AG04450 (cell line): ENCODE data around the gene FBXW7. TPM values are rescaled to one million over a fixed set of nuclear protein-coding genes. Genes with fewer than 3 reads are reported as not detected.
"Not testable (repeated sequence)": the region's sequence is repeated elsewhere in the genome, so short reads cannot be mapped to it uniquely, and the experiment has no call there.

Source experiments
- CTCF ChIA-PET: fragments of 300-600, 350-600 bp; formaldehyde crosslinking; extraction: SDS; loops from one replicate; lab custom pipeline; 2022; ENCODE audit warnings: antibody characterized with exemption, inconsistent platforms; lab: Charles Lee
- POLR2A ChIA-PET: fragments of 350-600 bp; formaldehyde crosslinking; extraction: SDS; loops from one replicate; lab custom pipeline; 2021; ENCODE audit warnings: antibody characterized with exemption, inconsistent platforms; lab: Yijun Ruan, JAX
- DNase-seq: peaks from one replicate; pipeline ENCODE4 v3.0.0-alpha.2; 2011; ENCODE audit warnings: low read depth, low spot score
- H3K27ac ChIP-seq: one replicate; pipeline ENCODE4 v1.5.1; 2012; ENCODE audit warnings: low read depth, low read length, control low read depth
- H3K27me3 ChIP-seq: one replicate; pipeline ENCODE4 v1.6.0; 2012; ENCODE audit warnings: low read length; ENCODE audit not compliant: control insufficient read depth, insufficient read depth
- H3K4me3 ChIP-seq: 2 replicates; pipeline ENCODE4 v1.5.1; 2011; ENCODE audit warnings: mild to moderate bottlenecking, low read depth, low read length, control low read depth
- H3K9me3 ChIP-seq: 2 replicates; pipeline ENCODE4 v1.5.1; 2012; ENCODE audit warnings: low read length; ENCODE audit not compliant: control insufficient read depth, insufficient read depth
- polyA plus RNA-seq: library from polyadenylated mRNA; depleted of rRNA; stranded (reverse); fragments of >200 nt; gene quantifications from 2 replicates; pipeline ENCODE4 v1.2.3, GENCODE V29; 2011
- TF ChIP-seq, protein P1 (sequence below): IDR thresholded peaks from 2 replicates; pipeline ENCODE4 v1.5.1; 2011; ENCODE audit warnings: low read depth, low read length, control low read depth, inconsistent platforms

The FBXW7 gene
- polyA plus RNA-seq, 1 experiment: 16.3 TPM

DNA sequence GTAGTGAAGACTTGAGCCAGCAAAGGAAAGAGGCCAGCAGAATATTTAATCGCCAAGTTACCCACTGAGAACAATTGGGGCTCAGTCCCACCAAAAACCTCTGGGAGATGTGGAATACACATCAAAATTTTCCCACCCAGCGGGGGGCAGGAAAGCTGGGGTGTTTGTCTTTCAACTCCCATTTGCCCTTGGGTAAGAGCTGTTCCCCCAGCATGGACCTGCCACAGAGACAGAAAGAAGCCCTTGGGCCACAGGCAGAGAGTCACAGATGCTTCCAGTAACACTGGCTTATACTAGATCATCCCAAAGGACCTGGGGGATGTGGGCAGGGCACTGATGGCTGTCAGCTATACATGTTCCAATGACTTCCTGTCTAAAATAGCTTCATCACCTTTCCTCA is 18.9 kb upstream of the FBXW7 start:
- no peak for DNase-seq
- H3K4me3 ChIP-seq: no peak overlapping the region
- no peak overlapping the region for H3K27ac ChIP-seq
- ChIA-PET POLR2A (no interaction called here), CTCF (interaction anchor here (0.6 to 0.7 kb wide), 2 partner anchors 23 to 52 kb away, joined by 3 to 4 read pairs; no protein-coding TSS in a partner anchor)
- H3K27me3 ChIP-seq: peaks cover 2% of the 10 kb centered on the region
- TF ChIP-seq, protein P1, sequence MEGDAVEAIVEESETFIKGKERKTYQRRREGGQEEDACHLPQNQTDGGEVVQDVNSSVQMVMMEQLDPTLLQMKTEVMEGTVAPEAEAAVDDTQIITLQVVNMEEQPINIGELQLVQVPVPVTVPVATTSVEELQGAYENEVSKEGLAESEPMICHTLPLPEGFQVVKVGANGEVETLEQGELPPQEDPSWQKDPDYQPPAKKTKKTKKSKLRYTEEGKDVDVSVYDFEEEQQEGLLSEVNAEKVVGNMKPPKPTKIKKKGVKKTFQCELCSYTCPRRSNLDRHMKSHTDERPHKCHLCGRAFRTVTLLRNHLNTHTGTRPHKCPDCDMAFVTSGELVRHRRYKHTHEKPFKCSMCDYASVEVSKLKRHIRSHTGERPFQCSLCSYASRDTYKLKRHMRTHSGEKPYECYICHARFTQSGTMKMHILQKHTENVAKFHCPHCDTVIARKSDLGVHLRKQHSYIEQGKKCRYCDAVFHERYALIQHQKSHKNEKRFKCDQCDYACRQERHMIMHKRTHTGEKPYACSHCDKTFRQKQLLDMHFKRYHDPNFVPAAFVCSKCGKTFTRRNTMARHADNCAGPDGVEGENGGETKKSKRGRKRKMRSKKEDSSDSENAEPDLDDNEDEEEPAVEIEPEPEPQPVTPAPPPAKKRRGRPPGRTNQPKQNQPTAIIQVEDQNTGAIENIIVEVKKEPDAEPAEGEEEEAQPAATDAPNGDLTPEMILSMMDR: no peak
- no peaks in the 10 kb centered on the region for H3K9me3 ChIP-seq

GRCh38 chr4:152550687-152551086 is 14.8 kb upstream of the FBXW7 start:
- H3K27me3 ChIP-seq, POLR2A ChIA-PET, DNase-seq, CTCF ChIA-PET, H3K4me3 ChIP-seq, H3K27ac ChIP-seq, H3K9me3 ChIP-seq: not testable (repeated sequence)

GRCh38 chr4:152545088-152545487 is 9.2 kb upstream of the FBXW7 start:
- DNase-seq: no peak
- Histone ChIP-seq H3K27ac (no peak overlapping the region), H3K9me3 (no peaks in the 10 kb centered on the region), H3K27me3 (no peaks in the 10 kb centered on the region), H3K4me3 (no peak overlapping the region)
- TF ChIP-seq, protein P1: no peak
- POLR2A ChIA-PET: no interaction called here
- CTCF ChIA-PET: no interaction called here

- CTCF ChIA-PET: interaction anchor here (1.0 kb wide), 1 partner anchor 89 kb away, joined by 3 read pairs; no protein-coding TSS in a partner anchor
- POLR2A ChIA-PET, H3K27ac ChIP-seq, DNase-seq, H3K27me3 ChIP-seq, H3K9me3 ChIP-seq, H3K4me3 ChIP-seq: not testable (repeated sequence)
Observed at GRCh38 chr4:152544533-152544932, 8.6 kb upstream of the FBXW7 start.

DNA sequence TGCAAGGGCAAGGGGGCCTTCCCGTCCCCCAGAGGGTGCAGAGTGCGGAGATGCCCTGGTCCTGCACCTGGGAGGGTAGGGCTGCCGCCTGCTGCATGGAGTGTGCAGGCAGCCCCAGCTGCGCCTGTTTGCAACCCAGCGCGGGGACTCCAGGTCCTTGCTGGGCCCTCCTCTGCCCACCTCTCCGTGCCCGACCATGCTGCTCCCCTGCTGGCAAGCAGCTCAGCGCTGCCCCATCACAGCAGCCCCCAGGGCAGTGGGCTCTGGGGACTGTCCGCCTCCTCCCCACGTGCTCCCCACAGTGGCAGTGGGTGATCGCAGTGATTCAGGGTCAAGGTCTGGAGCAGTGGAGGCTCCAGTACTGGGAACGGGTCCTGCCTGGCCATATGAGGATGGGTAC is 5.0 kb upstream of the FBXW7 start:
- Histone ChIP-seq H3K9me3 (peaks cover 4% of the 10 kb centered on the region; the same call in 1 of the 2 replicates), H3K27me3 (no peaks in the 10 kb centered on the region), H3K4me3 (no peak overlapping the region), H3K27ac (no peak overlapping the region)
- no peak for DNase-seq
- TF ChIP-seq, protein P1: no peak
- POLR2A ChIA-PET: no interaction called here
- CTCF ChIA-PET: interaction anchor here (1.2 kb wide), 1 partner anchor 40 kb away, joined by 4 read pairs; no protein-coding TSS in a partner anchor

GRCh38 chr4:152540293-152540674 is 4.4 kb upstream of the FBXW7 start:
- Histone ChIP-seq H3K4me3 (no peak overlapping the region), H3K27ac (no peak overlapping the region), H3K27me3 (no peaks in the 10 kb centered on the region), H3K9me3 (peaks cover 4% of the 10 kb centered on the region; the same call in 1 of the 2 replicates)
- ChIA-PET CTCF (interaction anchor here (0.7 kb wide), 1 partner anchor 42 kb away, joined by 3 read pairs; no protein-coding TSS in a partner anchor), POLR2A (no interaction called here)
- TF ChIP-seq, protein P1: no peak
- DNase-seq: no peak
